Measurements from ENCODE around the gene SLC25A21.
"Not testable (repeated sequence)": the region's sequence is repeated elsewhere in the genome, so short reads cannot be mapped to it uniquely, and the experiment has no call there.

Gene SLC25A21

DNA sequence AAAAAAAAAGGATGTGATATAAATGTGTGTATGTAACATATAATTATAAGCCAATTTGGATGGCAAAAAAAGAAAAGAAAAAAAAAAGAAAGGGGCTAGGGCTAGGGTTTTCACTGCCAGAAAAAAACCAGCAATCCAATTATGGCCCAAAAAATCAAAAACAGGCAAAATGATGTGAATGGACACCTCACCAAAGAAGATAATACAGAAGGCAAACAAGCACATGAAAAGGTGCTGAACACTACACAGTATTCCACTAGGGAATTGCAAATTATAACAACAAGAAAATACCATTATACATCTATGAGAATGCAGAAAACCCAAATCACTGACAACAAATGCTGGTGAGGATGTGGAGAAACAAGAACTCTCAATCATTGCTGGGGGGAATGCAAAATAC lies 13.3 kb upstream of the SLC25A21 start:
- DNase-seq: no peak

DNA sequence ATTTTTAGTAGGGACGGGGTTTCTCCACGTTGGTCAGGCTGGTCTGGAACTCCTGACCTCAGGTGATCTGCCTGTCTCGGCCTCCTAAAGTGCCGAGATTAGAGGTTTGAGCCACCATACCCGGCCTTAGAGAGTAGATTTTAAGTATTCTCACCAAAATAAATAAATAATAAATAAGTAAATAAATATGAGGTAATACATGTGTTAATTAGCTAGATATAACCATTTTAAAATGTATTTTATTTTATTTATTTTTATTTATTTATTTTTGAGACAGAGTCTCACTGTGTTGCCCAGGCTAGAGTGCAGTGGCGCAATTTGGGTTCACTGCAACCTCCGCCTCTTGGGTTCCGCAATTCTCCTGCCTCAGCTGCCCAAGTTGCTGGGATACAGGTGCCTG lies 12.1 kb upstream of the SLC25A21 start:
- not testable (repeated sequence) for DNase-seq

DNA sequence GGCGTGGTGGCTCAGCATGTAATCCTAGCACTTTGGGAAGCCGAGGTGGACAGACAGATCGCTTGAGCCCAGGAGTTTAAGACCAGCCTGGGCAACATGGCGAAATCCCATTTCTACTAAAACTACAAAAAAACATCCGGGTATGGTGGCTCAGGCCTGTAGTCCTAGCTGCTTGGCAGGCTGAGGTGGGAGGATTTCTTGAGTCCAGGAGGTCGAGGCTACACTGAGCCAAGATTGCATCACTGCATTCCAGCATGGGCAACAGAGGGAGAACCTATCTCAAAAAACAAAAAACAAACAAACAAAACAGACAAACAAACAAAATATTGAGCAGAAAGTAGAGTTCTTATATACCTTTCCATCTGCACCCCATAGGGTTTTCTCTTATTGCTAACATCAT lies 9.0 kb upstream of the SLC25A21 start:
- DNase-seq: no peak

DNA sequence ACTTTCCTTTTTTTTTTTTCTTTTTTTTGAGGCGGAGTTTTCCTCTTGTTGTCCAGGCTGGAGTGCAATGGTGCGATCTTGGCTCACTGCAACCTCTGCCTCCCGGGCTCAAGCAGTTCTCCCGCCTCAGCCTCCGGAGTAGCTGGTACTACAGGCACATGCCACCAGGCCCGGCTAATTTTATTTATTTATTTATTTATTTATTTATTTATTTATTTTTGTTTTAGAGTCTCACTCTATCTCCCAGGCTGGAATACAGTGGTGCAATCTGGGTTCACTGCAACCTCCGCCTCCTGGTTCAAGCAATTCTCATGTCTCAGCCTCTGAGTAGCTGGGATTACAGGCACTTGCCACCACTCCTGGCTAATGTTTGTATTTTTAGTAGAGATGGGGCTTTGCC lies 8.5 kb upstream of the SLC25A21 start:
- not testable (repeated sequence) for DNase-seq

DNA sequence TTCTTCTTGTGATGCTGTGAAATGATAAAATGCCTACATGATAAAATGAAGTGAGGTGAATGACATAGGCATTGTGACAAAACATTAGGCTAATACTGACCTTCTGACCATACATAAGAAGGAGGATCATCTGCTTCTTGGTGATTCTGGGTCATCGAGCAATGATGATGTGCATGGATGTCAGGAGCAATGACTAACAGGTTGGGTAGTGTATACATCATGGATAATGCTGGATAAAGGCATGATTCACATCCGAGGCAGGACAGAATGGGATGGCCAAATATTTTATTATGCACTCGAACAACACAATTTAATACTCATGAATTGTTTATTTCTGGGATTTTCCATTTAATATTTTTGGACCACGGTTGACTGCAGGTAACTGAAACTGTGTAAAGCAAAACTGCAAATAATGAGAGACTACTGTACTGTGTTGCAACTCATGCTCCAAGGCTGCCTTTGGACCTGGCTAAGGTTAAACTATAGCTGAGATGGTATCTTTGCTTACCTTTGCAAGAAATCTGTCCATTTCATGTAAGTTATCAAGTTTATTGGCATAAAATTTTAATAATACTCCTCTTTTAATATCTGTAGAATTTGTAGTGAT lies 7.6 kb upstream of the SLC25A21 start:
- DNase-seq: no peak

DNA sequence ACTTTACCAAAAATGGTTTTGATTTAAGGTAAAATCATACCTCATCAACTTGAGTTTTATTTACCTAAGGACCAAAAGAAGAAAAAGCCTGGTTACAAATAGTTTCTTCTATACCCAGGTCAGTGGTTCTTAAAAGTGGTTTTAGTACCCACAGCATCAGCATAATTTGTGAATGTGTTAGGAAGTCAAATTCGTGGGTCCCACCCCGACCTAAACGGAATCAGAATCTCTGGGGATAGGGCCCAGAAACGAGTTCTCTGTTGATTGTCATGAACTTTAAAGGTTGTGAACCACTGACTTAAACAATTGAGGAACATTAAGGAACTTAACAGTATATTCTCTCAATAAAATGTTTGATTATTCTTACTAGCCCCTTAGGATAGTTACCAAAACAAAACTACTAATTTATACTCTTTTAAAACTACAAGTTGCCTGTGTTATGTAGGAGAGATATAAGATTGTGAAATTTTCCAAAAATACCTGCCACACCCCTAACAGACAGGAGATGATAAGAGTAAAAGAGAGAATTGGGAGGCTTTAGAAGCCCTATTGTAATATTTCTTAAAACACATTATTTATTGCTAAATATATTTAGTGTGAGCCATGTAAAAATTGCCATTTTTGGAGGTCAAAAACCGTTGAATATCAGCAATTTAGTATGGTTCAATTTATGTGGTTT lies 669 bp upstream of the SLC25A21 start:
- DNase-seq: no peak

DNA sequence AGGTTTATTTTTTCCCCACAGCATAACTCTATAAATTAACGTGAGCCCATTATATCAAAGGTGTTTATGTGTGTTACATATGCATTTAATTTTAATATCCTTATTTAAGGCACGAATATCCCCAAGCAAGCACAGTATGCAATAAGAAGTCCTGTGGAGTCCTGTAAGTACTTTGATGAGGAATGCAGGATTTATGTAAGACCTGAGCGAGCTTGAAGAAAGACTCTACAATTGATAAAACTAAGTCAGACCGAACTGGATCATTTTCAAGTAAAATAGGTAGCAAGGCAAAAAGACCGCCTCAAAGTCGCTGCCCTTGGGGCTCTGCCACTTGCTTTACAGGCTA lies 755 bp downstream of the SLC25A21 start:
- DNase-seq: no peak

DNA sequence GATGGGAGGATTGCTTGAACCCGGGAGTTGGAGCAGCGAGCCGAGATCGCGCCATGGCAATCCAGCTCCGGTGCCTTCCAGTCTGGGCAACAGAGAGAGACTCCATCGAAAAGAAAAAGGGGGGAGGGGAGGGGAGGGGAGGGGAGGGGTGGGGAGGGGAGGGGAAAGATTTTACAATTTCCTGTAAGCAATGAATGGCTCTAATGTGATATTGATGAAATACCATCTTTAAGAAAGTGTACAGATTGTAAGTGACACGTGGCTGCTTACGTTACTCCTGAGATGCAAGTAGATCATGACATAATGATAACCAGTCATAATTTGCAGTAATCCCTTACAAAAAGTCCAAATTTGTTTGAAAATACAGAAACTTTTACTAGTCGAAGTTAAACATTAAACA lies 1.4 kb downstream of the SLC25A21 start:
- no peak for DNase-seq

DNA sequence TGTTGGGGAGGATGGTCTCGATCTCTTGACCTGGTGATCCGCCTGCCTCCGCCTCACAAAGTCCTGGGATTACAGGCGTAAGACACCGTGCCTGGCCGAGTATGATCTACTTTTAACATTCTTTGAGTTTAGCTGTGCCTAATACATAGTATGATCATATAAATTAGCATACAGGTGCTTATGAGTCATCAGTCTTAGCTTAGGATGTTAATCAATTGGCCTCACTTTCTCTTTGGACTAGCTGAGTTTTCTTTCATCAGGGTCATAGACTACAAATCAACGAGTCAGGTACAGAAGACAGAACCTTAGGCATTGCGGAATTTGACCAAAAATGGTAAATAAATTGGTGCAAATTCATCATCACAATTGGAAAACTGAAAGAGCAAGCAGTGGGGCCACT lies 2.2 kb downstream of the SLC25A21 start:
- no peak for DNase-seq

DNA sequence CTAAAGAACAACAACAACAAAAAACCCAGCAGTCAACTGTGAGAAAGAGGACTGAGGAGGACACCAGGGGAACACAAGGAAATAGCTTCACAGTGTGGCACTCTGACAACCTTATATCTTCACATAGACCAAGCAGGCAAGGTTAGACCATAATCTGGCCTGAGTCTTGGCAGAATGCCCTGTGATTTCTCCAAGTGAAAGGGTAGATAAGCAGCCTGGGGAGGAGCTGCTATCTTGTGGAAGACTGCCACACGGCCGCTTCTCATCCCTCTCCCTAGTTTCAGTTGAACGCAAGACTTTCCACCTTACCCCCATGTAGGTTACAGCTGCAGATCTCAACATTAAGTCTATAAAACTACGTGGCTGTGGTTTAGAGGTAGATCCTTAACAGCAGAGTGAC lies 3.7 kb downstream of the SLC25A21 start:
- DNase-seq: no peak

DNA sequence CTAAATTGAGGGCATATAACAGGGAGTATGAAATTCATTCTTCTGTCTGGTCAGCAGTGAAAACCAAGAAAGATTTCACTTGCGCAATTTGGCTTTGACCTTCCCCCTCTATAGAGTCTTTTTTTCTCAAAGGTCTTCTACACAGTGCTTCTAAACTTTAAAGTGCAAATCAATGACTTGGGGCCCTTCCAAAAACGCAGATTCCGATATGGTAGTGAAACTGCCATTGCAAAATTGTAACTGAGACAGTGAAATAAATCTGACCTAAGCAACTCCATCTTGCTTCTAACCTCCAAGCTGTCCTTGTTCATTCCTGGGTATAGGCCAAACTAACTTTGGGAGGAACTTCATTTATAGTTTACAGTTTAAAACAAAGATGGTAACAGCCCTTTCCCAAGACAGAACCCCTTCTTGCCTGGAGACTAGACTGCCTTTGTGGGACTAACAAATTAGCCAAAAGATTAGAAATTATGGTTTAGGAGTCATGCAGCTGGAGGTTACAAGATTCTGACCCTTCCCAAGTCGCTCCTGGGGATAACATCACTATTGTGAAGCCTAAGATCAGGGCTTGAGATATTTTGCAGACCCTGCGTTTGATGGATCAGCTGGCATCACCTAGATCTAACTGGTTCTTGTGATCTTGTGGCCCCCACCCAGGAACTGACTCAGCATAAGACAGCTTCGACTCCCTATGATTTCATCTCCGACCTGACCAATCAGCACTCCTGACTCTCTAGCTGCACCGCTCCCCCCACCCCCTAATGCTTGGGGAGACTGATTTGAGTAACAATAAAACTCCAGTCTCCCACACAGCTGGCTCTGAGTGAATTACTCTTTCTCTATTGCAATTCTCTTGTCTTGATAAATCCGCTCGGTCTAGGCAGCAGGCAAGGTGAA lies 5.0 kb downstream of the SLC25A21 start:
- DNase-seq: no peak

DNA sequence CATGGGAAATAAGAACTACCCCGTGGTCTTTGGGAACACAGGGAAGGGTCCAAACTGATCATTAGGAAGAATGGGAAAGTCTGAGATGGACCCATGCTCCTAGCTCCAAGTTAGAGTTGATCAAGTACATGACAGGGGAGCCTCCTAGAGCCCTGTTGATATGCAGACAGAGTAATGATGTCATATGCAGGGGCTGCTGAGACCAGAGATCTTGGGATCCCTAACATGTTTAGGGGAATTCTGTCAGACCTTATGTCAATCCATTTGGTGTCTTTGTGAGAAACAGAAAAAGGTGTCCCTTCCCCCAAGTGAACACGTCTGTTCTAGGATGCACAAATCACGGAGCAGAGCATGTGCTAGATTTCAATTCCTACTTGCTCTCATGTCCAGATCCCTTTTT lies 6.6 kb downstream of the SLC25A21 start:
- no peak for DNase-seq

DNA sequence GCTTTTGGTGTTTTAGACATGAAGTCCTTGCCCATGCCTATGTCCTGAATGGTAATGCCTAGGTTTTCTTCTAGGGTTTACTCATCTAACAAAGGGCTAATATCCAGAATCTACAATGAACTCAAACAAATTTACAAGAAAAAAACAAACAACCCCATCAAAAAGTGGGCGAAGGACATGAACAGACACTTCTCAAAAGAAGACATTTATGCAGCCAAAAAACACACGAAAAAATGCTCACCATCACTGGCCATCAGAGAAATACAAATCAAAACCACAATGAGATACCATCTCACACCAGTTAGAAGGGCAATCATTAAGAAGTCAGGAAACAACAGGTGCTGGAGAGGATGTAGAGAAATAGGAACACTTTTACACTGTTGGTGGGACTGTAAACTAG lies 10.1 kb downstream of the SLC25A21 start:
- DNase-seq: not testable (repeated sequence)

DNA sequence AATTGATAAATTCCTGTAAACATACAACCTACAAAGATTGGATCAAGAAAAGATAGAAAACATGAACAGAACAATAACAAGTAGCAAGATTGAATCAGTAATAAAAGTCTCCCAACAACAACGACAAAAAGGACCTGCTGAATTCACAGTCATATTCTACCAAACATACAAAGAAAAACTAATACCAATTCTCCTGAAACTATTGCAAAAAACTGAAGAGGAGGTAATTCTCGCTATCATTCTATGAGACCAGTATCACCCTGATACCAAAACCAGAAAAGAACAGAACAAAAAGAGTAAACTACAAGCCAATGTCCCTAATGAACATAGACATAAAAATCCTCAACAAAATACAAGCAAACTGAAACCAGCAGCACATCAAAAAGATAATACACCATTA lies 14.4 kb downstream of the SLC25A21 start:
- DNase-seq: no peak

DNA sequence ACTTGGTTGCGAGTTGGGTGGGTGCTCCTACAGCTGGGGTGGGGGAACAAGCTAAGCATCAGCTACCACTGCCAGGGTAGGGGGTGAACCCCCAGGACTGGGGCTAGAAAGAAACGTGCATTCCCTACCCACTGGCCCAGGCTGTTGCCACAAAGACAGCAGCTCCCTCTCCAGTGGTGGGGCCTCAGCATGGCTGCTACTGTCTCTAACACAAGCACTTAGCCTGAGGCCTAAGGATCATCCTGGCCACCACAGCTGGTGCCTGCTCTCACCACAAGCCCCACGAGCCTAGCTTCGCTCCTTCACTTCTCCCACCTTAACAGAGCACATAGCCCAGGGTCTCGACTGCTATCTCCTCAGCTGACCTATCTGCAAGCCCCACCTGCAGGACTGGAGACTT lies 18.9 kb downstream of the SLC25A21 start:
- no peak for DNase-seq

DNA sequence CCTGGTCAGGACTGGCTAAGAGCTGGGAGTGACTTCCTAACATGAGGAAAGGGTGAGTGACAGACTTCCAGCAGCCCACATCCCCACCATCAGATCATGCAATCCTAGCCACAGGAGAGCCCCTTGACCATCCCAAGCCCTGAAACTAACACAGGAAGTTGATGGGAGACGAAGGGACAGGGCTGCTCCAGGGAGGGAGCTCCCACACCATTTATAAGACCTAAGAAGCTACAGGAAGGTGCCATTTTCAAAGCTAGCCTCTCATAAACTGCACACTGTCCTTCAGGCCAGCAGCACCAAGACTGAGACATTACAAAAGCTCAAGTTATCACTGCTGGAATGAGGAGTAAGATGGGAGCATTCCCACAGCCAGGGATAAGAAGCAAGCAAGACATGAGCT lies 19.4 kb downstream of the SLC25A21 start:
- no peak for DNase-seq

DNA sequence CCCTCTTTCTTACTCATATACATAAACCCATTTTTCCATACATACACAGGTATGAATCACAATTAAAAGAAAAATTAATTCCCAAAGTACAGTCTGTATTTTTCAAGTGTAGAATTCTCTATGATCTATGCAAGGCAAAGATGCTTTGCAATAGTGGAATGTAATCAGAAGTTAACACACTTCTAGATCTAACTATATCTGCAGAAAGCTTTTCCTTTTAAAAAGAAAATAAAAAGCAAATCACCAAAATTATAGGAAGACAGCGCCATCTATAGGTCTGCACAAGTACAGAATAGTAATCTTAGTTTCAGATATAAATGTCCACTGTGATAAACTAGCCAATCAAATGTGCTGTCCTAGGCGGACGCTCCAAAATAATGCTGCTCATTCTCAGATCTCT lies 22.0 kb downstream of the SLC25A21 start:
- DNase-seq: peak; percentile 47

DNA sequence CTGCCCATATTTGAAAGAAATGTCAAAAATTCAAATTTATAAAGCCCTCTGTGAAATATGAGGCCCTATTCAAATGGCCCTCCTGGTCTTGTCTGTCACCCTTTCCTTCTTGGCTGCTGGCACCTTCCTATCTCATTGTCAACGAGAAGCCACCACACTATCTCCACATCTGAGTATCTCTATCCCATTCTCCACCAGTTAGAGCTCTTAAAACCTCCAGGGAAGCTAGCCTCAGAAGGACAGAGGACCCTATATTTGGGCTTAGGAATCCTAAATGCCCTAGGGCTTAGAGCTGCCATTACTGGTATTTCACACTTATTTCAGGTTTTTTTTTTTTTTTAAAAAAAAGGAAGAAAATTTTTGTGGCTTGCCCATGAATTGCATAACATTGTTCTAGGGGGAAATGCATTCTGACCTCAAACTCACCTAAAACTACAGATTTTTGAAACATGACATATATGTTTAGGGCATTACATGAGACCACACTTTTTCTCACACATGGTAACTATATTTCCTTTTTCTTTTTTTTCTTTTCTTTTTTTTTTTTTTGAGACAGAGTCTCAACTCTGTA lies 25.0 kb downstream of the SLC25A21 start:
- peak; percentile 27 for DNase-seq

DNA sequence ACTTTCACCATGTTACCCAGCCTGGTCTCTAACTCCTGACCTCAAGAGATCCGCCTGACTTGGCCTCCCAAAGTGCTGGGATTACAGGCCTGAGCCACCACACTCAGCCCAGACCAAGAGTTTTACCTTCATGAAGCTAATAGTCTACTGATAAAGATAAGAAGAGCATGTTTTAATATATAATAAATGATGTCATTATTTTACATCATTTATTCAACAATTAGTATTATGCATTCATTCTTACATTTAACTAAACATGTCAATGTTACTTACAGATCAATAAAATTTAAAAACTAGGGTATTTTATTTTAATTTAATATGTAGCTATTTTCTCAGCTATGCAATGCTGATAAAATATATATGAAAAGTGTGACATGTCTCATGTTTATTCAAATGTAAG lies 26.0 kb downstream of the SLC25A21 start:
- not testable (repeated sequence) for DNase-seq

DNA sequence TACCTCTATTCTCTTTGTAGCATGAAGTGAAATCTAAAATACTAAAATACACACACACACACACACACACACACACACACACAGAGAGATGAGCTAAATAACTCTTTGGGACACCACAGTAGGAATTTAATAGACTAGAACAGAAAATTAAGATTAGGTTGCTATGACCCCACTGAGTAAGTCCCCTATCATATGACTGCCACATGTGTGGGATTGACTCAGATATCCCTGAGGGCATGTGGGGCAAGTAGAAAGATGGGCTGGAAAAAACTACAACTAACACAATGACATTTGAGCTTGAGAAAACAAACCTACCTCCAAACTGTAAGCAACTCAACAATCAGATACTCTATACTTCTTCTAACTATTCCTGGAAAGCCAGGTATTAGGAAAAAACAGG lies 27.0 kb downstream of the SLC25A21 start:
- DNase-seq: no peak

DNA sequence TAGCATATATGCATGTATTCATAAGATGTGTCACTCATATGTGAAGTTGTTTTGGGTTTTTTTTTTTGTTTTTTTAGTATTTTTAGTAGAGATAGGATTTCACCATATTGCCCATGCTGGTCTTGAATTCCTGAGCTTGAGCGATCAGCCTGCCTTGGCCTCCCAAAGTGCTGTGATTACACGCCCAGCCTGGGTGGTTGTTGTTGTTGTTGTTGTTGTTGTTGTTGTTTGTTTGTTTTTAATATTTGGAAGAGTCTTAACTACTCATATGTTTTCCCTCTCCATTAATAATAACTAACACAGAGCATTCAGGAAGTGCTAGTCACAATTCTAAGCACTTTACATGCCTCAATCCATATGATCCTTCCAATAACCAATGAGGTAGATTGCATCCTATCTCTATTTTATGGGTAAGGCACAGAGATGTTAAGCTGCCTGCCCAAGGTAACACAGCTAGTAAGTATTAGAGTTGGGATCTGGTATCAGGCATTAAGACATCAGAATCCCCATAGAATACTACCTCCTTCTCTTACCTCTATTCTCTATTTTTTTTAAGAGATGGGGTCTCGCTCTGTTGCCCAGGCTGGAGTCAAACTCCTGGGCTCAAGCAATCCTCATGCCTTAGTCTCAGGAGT lies 27.6 kb downstream of the SLC25A21 start:
- DNase-seq: no peak

DNA sequence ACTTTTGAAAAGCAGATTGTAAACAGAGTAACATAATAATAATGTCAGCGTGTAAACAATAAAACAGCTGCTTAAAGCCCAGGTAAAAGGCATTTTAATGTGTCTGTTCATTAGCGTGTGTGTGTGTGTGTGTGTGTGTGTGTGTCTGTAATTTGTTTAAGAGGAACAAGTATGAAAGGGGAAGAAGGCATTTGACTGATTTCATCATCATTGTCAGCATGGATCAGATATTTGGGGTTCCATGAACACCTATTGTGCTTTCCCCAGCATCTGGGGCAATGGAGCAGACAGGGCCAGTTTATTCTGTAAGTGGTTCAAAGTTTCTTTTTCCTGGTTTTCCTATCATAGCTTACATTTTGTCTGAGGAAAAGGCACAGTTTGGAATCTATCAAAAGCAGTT lies 28.9 kb downstream of the SLC25A21 start:
- no peak for DNase-seq

DNA sequence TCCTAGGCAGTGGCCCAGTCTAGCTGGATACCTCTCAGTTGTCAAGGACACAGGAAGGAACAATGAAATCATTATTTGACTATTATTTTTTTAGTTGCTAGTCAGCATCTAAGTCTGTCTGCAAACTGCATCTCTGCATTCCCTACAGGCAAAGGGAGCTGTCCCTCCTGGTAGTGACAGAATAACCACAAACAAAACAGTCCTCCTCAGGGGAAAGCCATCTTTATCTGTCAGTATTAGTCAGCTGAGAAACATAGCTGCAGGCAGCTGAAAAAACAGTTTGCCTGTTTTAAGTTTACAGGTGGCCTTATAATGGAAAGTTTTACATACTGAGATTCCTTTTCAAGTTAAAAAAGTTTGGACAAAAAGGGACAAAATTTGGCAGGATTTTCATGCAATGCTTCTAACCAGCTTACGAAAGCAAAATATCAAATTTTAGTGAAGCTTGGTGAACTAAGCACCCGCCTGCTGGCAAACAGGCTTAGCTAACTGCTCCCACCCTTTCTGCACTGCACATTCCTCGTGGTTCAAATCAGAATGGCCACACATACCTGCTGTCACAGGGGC lies 29.5 kb downstream of the SLC25A21 start:
- DNase-seq: peak; percentile 13

All from fibroblast of skin of scalp (primary cell).